ENCODE data around the gene DCLRE1B.

DCLRE1B gene

GRCh38 chr1:113859478-113860175 lies 45.5 kb upstream of the DCLRE1B start:
- DNase-seq (ENCODE audit: extremely low read depth, low read depth): no peak
- no peak for TF ChIP-seq CTCF (IDR thresholded peaks at IDR 0.05; ENCODE audit: low read depth, low read length)

GRCh38 chr1:113860891-113861290 lies 44.2 kb upstream of the DCLRE1B start:
- no peak for TF ChIP-seq CTCF (IDR thresholded peaks at IDR 0.05; ENCODE audit: low read depth, low read length)
- DNase-seq (ENCODE audit: extremely low read depth, low read depth): no peak

GRCh38 chr1:113861641-113862040 lies 43.5 kb upstream of the DCLRE1B start:
- no peak for DNase-seq (ENCODE audit: extremely low read depth, low read depth)
- no peak for TF ChIP-seq CTCF (IDR thresholded peaks at IDR 0.05; ENCODE audit: low read depth, low read length)

- TF ChIP-seq CTCF (IDR thresholded peaks at IDR 0.05; ENCODE audit: low read depth, low read length): no peak
- DNase-seq (ENCODE audit: extremely low read depth, low read depth): no peak
These were observed 36.6 kb upstream of the DCLRE1B start for GRCh38 chr1:113868387-113869083.

- no peak for TF ChIP-seq CTCF (IDR thresholded peaks at IDR 0.05; ENCODE audit: low read depth, low read length)
- DNase-seq (ENCODE audit: extremely low read depth, low read depth): no peak
These were observed 34.3 kb upstream of the DCLRE1B start for GRCh38 chr1:113870778-113871177.

GRCh38 chr1:113871597-113872113 lies 33.5 kb upstream of the DCLRE1B start, which contains the start of gene PTPN22:
TSS of gene PTPN22 (minus strand) at chr1:113871712.
- TF ChIP-seq CTCF (IDR thresholded peaks at IDR 0.05; ENCODE audit: low read depth, low read length): no peak
- no peak for DNase-seq (ENCODE audit: extremely low read depth, low read depth)

All from AG09319 (cell line).